Keratinocyte (primary cell): ENCODE results near the gene C10orf53. TPM values are rescaled to one million over a fixed set of nuclear protein-coding genes. Genes with fewer than 3 reads are reported as not detected.

Experiments
- DNase-seq: peaks from one replicate; pipeline ENCODE4 v3.0.0-alpha.2; 2011; ENCODE audit warnings: low read depth, missing footprints, low spot score
- FAIRE-seq: peaks from 2 replicates; lab custom pipeline; 2011; peaks lifted over from hg19 to GRCh38; lab: Jason Lieb, UNC
- H2AFZ ChIP-seq: 2 replicates; pipeline ENCODE4 v1.6.0; 2012; ENCODE audit warnings: low read length, control low read depth, inconsistent platforms; ENCODE audit not compliant: control insufficient read depth
- H3K27ac ChIP-seq: 2 replicates; pipeline ENCODE4 v1.5.1; 2011; ENCODE audit warnings: low read length; ENCODE audit not compliant: control insufficient read depth, insufficient read depth
- H3K27me3 ChIP-seq: 3 replicates; pipeline ENCODE4 v1.6.0; 2011; ENCODE audit warnings: low read length; ENCODE audit not compliant: control insufficient read depth, insufficient read depth; ENCODE audit errors: extremely low read depth
- H3K36me3 ChIP-seq, 2 experiments: 2 replicates in 1 of 2; 3 replicates in 1 of 2; pipeline ENCODE4 v1.5.1; 2011; ENCODE audit warnings: low read length in 2 of 2, mild to moderate bottlenecking in 1 of 2; ENCODE audit not compliant: control insufficient read depth in 2 of 2, insufficient read depth in 2 of 2; ENCODE audit errors: extremely low read depth in 1 of 2
- H3K4me1 ChIP-seq: 3 replicates; pipeline ENCODE4 v1.5.1; 2011; ENCODE audit warnings: low read length; ENCODE audit not compliant: control insufficient read depth, insufficient read depth; ENCODE audit errors: extremely low read depth
- H3K4me2 ChIP-seq: 3 replicates; pipeline ENCODE4 v1.6.0; 2011; ENCODE audit warnings: low read depth, low read length; ENCODE audit not compliant: control insufficient read depth, insufficient read depth; ENCODE audit errors: extremely low read depth
- H3K4me3 ChIP-seq, 3 experiments: fragments of 200-600 bp in 1 of 3; sonication (generic) in 1 of 3; 2 replicates in 2 of 3; 3 replicates in 1 of 3; pipeline ENCODE4 v1.5.1; 2011 to 2016; ENCODE audit warnings: low read length in 3 of 3, mild to moderate bottlenecking in 3 of 3, control low read depth in 2 of 3, inconsistent platforms in 1 of 3, low read depth in 1 of 3, mixed read lengths in 1 of 3, mixed run types in 1 of 3, moderate library complexity in 1 of 3; ENCODE audit not compliant: control insufficient read depth in 2 of 3, insufficient read depth in 2 of 3; ENCODE audit errors: extremely low read depth in 1 of 3
- H3K79me2 ChIP-seq: 2 replicates; pipeline ENCODE4 v1.6.0; 2012; ENCODE audit warnings: low read length; ENCODE audit not compliant: control insufficient read depth, insufficient read depth
- H3K9ac ChIP-seq: 3 replicates; pipeline ENCODE4 v1.6.0; 2011; ENCODE audit warnings: low read length; ENCODE audit not compliant: control insufficient read depth, insufficient read depth; ENCODE audit errors: extremely low read depth
- H3K9me1 ChIP-seq: 3 replicates; pipeline ENCODE4 v1.6.0; 2011; ENCODE audit warnings: low read length; ENCODE audit not compliant: control insufficient read depth, insufficient read depth; ENCODE audit errors: extremely low read depth
- H3K9me3 ChIP-seq: 2 replicates; pipeline ENCODE4 v1.5.1; 2012; ENCODE audit warnings: low read depth, low read length; ENCODE audit not compliant: control insufficient read depth
- H4K20me1 ChIP-seq: 3 replicates; pipeline ENCODE4 v1.6.0; 2011; ENCODE audit warnings: low read length; ENCODE audit not compliant: control insufficient read depth, insufficient read depth; ENCODE audit errors: extremely low read depth
- EZH2 ChIP-seq: IDR thresholded peaks from one replicate; pipeline ENCODE4 v1.6.1; 2012; ENCODE audit warnings: inconsistent platforms, mild to moderate bottlenecking, low read length, moderate library complexity
- dilution Hi-C: fragments of 300-500 bp; cut with MboI; formaldehyde crosslinking; loops from one replicate; pipeline ENCODE4 v1.7.0; 2020; ENCODE audit warnings: low sequenced_read_pairs; ENCODE audit not compliant: extremely low pct_ligation_motif_present
- polyA plus RNA-seq, 5 experiments: library from polyadenylated mRNA; depleted of rRNA in 3 of 5; stranded (reverse) in 3 of 5; stranded (forward) in 1 of 5; unstranded in 1 of 5; fragments of >200 nt; gene quantifications; 1 replicate in 1 of 5; 2 replicates in 3 of 5; 3 replicates in 1 of 5; pipeline versions ENCODE4 v1.2.1 to v1.2.3, GENCODE V29; 2011 to 2012; ENCODE audit warnings: missing spikeins in 2 of 5, low read depth in 1 of 5, low replicate concordance in 1 of 5
- TF ChIP-seq, protein P1 (sequence below), 3 experiments: IDR thresholded peaks in 1 of 3; conservative IDR thresholded peaks in 1 of 3; optimal IDR thresholded peaks in 1 of 3; 2 replicates in 2 of 3; 3 replicates in 1 of 3; pipeline versions ENCODE3 to v1.5.1; 2011; ENCODE audit warnings: low read length in 3 of 3, mild to moderate bottlenecking in 3 of 3, moderate library complexity in 2 of 3, control low read depth in 1 of 3, inconsistent platforms in 1 of 3; ENCODE audit not compliant: insufficient read depth in 2 of 3; ENCODE audit errors: extremely low read depth in 1 of 3

Gene C10orf53
- polyA plus RNA-seq, 1 donor (not counting 4 experiments of a cell fraction or from before 2014, with no cell fraction given): not detected

DNA sequence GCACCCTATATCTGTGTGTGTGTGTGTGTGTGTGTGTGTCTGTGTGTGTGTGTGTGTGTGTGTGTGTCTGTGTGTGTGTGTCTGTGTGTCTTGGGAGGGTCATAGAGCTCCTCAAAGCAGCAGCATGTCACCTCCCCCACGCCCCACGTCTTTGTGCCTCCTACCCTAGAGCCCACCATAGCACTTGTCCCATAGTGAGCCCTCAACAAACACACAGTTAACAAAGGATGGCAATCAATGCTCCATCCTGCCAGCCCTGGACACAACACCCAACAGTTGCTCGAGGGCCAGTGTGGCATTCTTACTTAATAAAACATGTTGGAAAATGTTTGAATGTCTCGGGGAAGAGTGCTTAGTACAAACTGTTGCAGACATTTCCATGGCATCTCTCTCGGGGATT, 30.5 kb downstream of the C10orf53 start:
- no peak overlapping the region for H3K27ac ChIP-seq
- no peak overlapping the region for H3K4me3 ChIP-seq
- dilution Hi-C loops: no loop called here
- no peaks in the 10 kb centered on the region for H3K9me1 ChIP-seq
- DNase-seq: no peak
- H3K9me3 ChIP-seq: no peaks in the 10 kb centered on the region
- no peaks in the 10 kb centered on the region for H3K4me1 ChIP-seq
- no peaks in the 10 kb centered on the region for H3K79me2 ChIP-seq
- peaks cover 27% of the 10 kb centered on the region for H3K27me3 ChIP-seq
- no peak overlapping the region for H2AFZ ChIP-seq
- TF ChIP-seq, protein P1, sequence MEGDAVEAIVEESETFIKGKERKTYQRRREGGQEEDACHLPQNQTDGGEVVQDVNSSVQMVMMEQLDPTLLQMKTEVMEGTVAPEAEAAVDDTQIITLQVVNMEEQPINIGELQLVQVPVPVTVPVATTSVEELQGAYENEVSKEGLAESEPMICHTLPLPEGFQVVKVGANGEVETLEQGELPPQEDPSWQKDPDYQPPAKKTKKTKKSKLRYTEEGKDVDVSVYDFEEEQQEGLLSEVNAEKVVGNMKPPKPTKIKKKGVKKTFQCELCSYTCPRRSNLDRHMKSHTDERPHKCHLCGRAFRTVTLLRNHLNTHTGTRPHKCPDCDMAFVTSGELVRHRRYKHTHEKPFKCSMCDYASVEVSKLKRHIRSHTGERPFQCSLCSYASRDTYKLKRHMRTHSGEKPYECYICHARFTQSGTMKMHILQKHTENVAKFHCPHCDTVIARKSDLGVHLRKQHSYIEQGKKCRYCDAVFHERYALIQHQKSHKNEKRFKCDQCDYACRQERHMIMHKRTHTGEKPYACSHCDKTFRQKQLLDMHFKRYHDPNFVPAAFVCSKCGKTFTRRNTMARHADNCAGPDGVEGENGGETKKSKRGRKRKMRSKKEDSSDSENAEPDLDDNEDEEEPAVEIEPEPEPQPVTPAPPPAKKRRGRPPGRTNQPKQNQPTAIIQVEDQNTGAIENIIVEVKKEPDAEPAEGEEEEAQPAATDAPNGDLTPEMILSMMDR (optimal IDR thresholded peaks at IDR 0.05 in 1 of 3, IDR thresholded peaks at IDR 0.05 in 1 of 3, conservative IDR thresholded peaks at IDR 0.05 in 1 of 3; ENCODE audit: extremely low read depth in 1 of 3, insufficient read depth in 2 of 3, low read length in 3 of 3): no peak
- TF ChIP-seq EZH2: no peak
- FAIRE-seq: no peak
- no peak overlapping the region for H3K4me2 ChIP-seq
- H3K36me3 ChIP-seq: no peaks in the 10 kb centered on the region
- H3K9ac ChIP-seq: no peak overlapping the region
- no peaks in the 10 kb centered on the region for H4K20me1 ChIP-seq

DNA sequence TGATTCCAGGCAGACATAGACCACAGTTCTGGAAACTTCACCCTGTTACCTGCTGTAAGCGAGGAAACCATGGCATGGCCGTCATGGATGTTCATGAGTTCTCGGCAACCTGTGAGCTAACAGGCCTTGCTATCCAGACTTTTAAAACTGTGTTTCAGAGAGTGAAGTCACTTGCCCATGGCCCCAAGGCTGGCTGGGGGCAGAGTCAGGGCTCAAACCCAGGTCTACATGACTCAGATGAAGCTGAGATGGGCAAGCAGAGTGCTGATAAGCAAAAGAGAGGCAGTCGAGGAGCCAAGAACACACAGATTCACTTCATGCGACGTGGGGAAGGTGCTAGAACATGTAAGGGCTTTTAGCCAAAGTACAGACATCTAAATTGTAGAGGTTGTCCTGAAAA, 31.5 kb downstream of the C10orf53 start:
- Histone ChIP-seq H2AFZ (no peak overlapping the region), H3K9ac (no peak overlapping the region), H3K4me2 (no peak overlapping the region), H3K4me3 (no peak overlapping the region), H3K79me2 (no peaks in the 10 kb centered on the region), H3K9me3 (no peaks in the 10 kb centered on the region), H4K20me1 (no peaks in the 10 kb centered on the region), H3K4me1 (no peaks in the 10 kb centered on the region), H3K9me1 (no peaks in the 10 kb centered on the region), H3K36me3 (no peaks in the 10 kb centered on the region), H3K27me3 (peaks cover 27% of the 10 kb centered on the region), H3K27ac (no peak overlapping the region)
- FAIRE-seq (no peak), DNase-seq (no peak)
- TF ChIP-seq, protein P1 (optimal IDR thresholded peaks at IDR 0.05 in 1 of 3, IDR thresholded peaks at IDR 0.05 in 1 of 3, conservative IDR thresholded peaks at IDR 0.05 in 1 of 3; ENCODE audit: extremely low read depth in 1 of 3, insufficient read depth in 2 of 3, low read length in 3 of 3): no peak
- no peak for TF ChIP-seq EZH2
- dilution Hi-C loops: no loop called here
